GM19193 (cell line): ENCODE results near the gene PPP1R12B.

Experiments used
- POLR2A ChIP-seq: IDR thresholded peaks from 4 replicates; pipeline ENCODE4 v1.6.1; 2011; ENCODE audit not compliant: insufficient read depth, insufficient read length; ENCODE audit errors: extremely low read depth

Gene PPP1R12B

DNA sequence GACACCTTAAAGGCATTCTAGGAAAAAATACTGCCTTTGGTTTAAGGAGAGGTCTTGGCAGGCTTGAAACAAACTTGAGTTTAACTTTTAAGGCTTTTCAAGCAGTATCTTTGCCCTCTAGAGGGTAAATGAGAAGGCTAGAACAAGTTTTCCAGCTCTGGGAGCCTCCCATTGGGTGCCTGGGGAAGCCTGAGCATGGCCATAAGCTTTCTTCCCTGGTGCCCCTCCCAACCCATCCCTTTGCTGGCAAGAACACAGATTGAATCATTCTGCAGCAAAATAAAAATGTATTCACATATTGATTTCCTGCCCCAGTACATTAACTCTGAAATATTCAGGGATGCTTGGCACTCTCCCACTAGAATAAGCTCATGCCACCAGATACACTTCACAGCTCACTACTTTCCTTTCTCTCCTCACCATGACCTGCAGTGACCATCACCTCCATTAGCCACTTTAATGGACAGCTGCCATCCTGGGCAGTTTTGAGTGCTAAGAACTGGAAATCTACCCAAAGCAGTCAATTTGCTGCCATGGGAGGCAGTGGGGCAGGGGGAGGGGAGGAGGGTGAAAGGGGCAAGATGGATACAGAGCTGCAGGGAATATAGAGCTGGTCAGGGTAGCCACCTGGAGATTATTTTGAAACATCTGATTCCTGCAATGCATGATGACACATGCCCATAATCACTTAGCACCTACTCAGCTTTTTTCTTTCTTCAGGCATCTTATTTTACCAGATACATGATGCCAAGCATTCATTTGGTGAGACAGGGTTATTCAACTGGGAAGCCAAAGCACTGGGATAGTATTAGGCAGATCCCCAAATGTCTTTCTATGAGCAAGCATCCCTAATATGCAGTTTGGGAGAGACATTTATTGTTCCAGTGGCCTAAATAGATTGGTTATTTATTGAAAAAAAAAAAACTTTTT, 221.2 kb downstream of the PPP1R12B start:
- no peak for TF ChIP-seq POLR2A

DNA sequence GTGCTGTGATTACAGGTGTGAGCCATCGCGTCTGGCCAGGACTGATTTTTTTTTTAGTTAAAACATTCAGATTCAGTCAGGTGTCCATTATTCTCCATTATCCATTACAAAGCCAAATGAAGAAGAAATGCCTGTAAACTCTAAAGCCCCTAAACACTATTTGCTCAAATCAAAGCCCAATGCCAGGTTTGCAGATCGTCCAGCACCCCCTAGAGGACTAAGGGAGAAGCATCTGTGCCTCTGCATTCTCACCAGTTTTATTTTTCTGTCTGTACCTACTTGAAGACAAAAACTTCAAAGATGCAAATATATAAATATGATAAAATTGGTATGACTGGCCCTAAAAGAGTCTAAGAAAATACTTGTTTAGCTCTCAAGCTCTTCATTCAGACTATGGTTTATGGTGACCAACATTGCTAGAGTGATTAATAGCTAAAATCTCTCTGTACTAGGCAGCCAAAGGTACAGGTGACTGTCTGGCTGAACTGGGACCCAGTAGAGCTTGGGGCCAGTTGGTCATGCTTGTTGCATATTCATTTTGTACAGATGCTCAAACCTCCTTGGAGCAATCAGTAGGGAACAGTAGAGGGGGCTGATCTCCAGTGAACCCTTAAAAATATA, 223.3 kb downstream of the PPP1R12B start:
- TF ChIP-seq POLR2A: no peak

DNA sequence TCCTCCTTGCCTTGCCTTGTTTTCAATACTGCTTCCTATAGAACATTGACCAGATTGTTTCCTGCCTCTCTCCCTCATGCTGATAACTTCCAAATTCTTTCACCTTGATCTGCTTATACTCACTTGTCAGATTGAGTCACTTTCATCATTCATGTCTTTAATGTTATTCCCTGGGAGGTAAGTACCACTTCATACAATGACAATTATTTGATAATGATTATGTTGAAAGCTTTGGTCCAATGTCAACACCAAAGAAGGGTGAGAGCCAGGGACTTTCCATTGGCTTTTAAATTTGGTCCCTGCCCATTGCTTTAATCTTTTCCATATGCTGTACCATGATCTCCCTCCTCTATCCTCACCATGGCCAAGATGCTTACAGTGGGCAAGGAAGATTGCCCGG, 224.4 kb downstream of the PPP1R12B start:
- no peak for TF ChIP-seq POLR2A

GRCh38 chr1:202575918-202576653, 227.6 kb downstream of the PPP1R12B start:
- TF ChIP-seq POLR2A: no peak

DNA sequence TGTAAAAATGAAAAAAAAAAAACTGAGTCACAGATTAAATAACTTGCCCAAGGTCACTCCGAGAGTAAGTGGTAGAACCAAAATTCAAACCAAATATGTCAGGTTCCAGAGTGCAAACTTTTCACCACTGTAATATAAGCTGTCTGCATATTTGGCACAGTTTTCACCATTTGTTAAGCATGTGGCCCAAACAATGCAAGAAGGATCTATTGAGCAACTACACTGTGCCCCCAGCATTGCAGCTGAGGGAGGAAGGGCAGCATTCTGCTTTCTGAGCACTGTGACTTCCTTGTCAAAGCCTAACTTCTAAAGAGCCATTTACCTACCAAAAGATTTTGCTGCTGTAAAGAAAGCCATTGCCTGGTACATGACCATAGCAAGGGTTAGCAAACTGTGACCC, 228.3 kb downstream of the PPP1R12B start:
- TF ChIP-seq POLR2A: no peak

GRCh38 chr1:202577381-202577780, 228.9 kb downstream of the PPP1R12B start:
- TF ChIP-seq POLR2A: no peak

- TF ChIP-seq POLR2A: no peak
Observed at GRCh38 chr1:202578001-202578504, 229.6 kb downstream of the PPP1R12B start.

DNA sequence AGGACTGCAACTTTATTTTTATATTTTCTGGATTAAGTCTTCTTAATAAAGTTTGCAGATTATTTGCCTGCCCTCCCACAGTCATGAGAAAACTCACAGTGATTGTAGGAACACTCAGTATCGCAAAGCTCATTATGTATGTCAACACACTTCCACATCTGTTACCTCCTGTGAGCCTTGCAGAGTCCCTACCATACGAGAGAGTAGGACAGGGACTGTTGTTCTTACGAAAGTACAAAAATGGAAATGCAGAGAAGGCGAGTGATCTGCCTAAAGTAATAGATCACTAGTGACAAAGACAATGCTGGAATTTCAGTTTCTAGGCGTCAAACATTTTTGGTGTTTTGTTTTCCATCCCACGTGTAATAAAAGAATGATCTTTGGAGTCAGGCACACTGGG, 230.1 kb downstream of the PPP1R12B start:
- TF ChIP-seq POLR2A: no peak

GRCh38 chr1:202579806-202580205, 231.3 kb downstream of the PPP1R12B start:
- no peak for TF ChIP-seq POLR2A

DNA sequence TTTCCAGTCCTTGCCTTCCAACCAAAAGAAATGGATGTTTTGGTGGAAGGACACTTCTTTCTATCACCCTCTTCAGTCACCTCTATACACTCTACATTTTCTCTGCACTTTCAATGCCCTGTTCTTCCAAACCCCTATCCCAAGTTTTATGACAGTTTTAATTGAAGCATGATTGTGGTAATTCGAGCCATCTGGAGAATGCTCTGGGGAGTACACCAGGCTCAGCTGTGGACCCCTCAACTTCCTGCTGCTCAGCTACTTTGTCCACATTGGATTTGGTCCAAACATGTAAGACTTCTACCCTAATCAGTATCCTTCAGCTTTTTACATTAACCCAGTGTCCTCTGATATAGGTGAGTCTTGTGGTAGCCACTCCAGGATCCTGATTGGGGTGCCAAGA, 232.1 kb downstream of the PPP1R12B start:
- no peak for TF ChIP-seq POLR2A

DNA sequence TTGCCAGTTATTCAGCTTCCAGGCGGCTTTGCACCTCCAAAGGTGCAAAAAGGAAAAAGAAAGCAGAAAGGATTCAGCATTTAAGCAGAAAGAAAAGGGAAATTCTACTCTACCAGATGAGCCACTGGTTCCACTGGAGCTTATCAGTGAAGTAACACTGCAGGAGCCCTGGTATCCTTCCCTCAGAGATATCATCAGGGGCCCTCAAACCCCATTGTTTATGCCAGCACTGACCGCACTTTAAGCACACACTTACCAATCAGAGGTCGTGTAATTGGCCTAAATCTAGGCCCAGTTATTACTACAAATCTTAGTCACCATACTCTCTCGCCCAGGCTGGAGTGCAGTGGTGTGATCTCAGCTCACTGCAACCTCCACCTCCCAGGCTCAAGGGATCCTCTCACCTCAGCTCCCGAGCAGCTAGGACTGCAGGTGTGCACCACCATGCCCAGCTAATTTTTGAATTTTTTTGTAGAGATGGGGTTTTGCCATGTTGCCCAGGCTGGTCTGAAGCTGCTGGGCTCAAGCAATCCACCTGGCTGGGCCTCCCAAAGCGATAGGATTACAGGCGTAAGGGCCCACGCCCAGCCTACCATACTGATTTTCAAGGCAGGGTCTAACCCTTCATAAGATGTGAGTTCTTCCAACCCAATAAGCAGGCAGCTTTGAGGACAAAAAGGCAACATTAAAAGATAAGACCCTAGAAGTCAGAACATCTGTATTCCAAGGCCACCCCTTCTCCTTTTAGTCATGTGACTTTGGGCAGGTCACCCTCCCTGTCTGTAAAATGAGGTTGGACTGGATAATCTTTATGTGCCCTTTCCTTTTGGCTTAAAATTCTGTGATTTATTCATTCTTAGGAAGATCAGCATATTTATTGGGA, 236.4 kb downstream of the PPP1R12B start:
- TF ChIP-seq POLR2A: no peak

- TF ChIP-seq POLR2A: no peak
Observed at GRCh38 chr1:202585590-202585933, 237.1 kb downstream of the PPP1R12B start.

DNA sequence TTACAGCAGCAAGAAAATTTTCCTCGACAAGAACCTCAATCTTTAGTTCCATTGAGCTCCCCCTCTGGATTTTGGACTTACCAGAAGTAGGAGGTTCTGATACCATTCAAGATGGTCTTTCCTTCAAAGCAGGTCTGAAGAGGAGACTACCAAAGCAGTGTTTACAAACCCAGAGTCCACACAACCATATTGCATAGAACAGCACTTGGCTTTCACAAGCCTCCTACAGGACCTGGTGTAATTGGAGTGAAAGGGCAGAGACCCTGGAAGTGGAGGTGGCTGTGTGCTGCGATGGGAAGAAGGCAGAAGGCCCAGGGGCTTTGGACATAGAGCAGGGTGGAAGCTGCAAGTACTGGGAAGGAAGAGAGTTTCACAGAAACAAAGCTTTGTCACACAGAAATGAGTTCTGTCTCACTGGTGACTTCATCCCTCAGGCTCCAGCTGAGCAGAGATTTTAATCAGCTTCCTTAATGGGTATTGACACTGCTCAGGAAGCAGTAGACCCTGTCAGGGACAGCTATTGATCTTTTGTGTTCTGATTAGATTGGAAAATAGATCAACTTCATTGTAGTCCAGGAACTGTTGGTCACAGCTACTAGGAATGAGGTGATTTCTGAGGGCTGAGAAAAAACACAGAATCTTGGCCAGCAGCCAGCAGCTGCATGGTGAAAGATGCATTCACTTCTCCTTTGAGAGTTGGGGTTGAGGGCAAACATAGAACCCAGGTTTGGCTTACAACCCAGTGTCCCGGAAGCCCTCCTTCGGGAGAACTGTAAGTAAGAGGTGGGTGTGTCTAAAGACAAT, 237.7 kb downstream of the PPP1R12B start:
- TF ChIP-seq POLR2A: no peak

GRCh38 chr1:202586871-202587270, 238.4 kb downstream of the PPP1R12B start:
- TF ChIP-seq POLR2A: no peak
